WTC11 (cell line): Measurements from ENCODE around the gene CLN6. TPM values are rescaled to one million over a fixed set of nuclear protein-coding genes. Genes with fewer than 3 reads are reported as not detected.

Experiments used
- ATAC-seq: fragments of 200-7000 bp; cut with Tn5 transposase; 2 replicates; pipeline ENCODE4 v1.10.0; 2021; ENCODE audit warnings: mild to moderate bottlenecking, moderate library complexity
- CTCF ChIA-PET: fragments of 300-600 bp; sonication (Branson Sonifier 250); formaldehyde crosslinking; loops from one replicate; lab custom pipeline; 2021; ENCODE audit warnings: antibody characterized with exemption; lab: Charles Lee
- POLR2A ChIA-PET: fragments of 350-600 bp; sonication (Branson Sonifier 250); formaldehyde crosslinking; loops from one replicate; lab custom pipeline; 2021; ENCODE audit warnings: antibody characterized with exemption; lab: Charles Lee
- DNase-seq: peaks from one replicate; pipeline ENCODE4 v3.0.0; 2021; ENCODE audit warnings: low spot score
- H3K27ac Mint-ChIP-seq: 2 replicates; pipeline ENCODE4 v1.8.0; 2021; ENCODE audit warnings: mixed read lengths
- H3K27me3 Mint-ChIP-seq: 2 replicates; pipeline ENCODE4 v1.8.0; 2021; ENCODE audit warnings: low read depth, mild to moderate bottlenecking, moderate library complexity, mixed read lengths
- H3K36me3 Mint-ChIP-seq: 2 replicates; pipeline ENCODE4 v1.8.0; 2021; ENCODE audit warnings: mixed read lengths
- H3K4me1 Mint-ChIP-seq: 2 replicates; pipeline ENCODE4 v1.8.0; 2022; ENCODE audit warnings: mixed read lengths
- H3K4me3 Mint-ChIP-seq: 2 replicates; pipeline ENCODE4 v1.8.0; 2021; ENCODE audit warnings: mild to moderate bottlenecking, moderate library complexity, mixed read lengths
- H3K9me3 Mint-ChIP-seq: 2 replicates; pipeline ENCODE4 v1.8.0; 2021; ENCODE audit warnings: mixed read lengths
- CBFB ChIP-seq: sonication (generic); formaldehyde crosslinking; IDR thresholded peaks from 2 replicates; pipeline ENCODE4 v1.8.1; 2022; ENCODE audit warnings: mild to moderate bottlenecking, low read depth, missing genetic modification reagents
- CREM ChIP-seq: sonication (generic); formaldehyde crosslinking; IDR thresholded peaks from 2 replicates; pipeline ENCODE4 v1.8.1; 2022; ENCODE audit warnings: mild to moderate bottlenecking, missing genetic modification reagents, moderate library complexity
- FOXP1 ChIP-seq: sonication (generic); formaldehyde crosslinking; IDR thresholded peaks from 2 replicates; pipeline ENCODE4 v1.8.0; 2022; ENCODE audit warnings: missing genetic modification reagents, mild to moderate bottlenecking, moderate library complexity, borderline replicate concordance
- GABPB1 ChIP-seq: sonication (generic); formaldehyde crosslinking; IDR thresholded peaks from 2 replicates; pipeline ENCODE4 v1.8.1; 2023; ENCODE audit warnings: mild to moderate bottlenecking, missing genetic modification reagents
- GRHL2 ChIP-seq: fragments of 250-450 bp; sonication (Bioruptor Pico); IDR thresholded peaks from 2 replicates; pipeline ENCODE4 v1.8.0; 2022; ENCODE audit warnings: mild to moderate bottlenecking, moderate library complexity; ENCODE audit not compliant: insufficient replicate concordance, severe bottlenecking
- HMGA2 ChIP-seq: fragments of 250-450 bp; sonication (Bioruptor Pico); IDR thresholded peaks from 2 replicates; pipeline ENCODE4 v1.4.0; 2021; ENCODE audit warnings: mild to moderate bottlenecking, moderate library complexity
- IRF2 ChIP-seq: sonication (generic); formaldehyde crosslinking; IDR thresholded peaks from 2 replicates; pipeline ENCODE4 v1.8.0; 2022; ENCODE audit warnings: low read depth, missing genetic modification reagents, borderline replicate concordance
- JUN ChIP-seq: sonication (generic); formaldehyde crosslinking; IDR thresholded peaks from 2 replicates; pipeline ENCODE4 v1.8.0; 2023; ENCODE audit warnings: mild to moderate bottlenecking, missing genetic modification reagents
- KAT7 ChIP-seq: sonication (generic); formaldehyde crosslinking; IDR thresholded peaks from 2 replicates; pipeline ENCODE4 v1.8.1; 2023; ENCODE audit warnings: missing genetic modification reagents, mild to moderate bottlenecking, borderline replicate concordance
- MXD4 ChIP-seq: fragments of 250-450 bp; sonication (Bioruptor Pico); IDR thresholded peaks from 2 replicates; pipeline ENCODE4 v1.8.0; 2021; ENCODE audit warnings: mild to moderate bottlenecking, moderate library complexity, borderline replicate concordance
- MYBL2 ChIP-seq: sonication (generic); formaldehyde crosslinking; IDR thresholded peaks from 2 replicates; pipeline ENCODE4 v1.8.1; 2023; ENCODE audit warnings: mild to moderate bottlenecking, moderate library complexity, missing genetic modification reagents
- NFYB ChIP-seq: sonication (generic); formaldehyde crosslinking; conservative IDR thresholded peaks from 2 replicates; pipeline ENCODE4 v1.8.0; 2022; ENCODE audit warnings: low read depth, missing genetic modification reagents
- NR1H2 ChIP-seq: sonication (generic); formaldehyde crosslinking; IDR thresholded peaks from 2 replicates; pipeline ENCODE4 v1.9.0; 2021; ENCODE audit warnings: mild to moderate bottlenecking, moderate library complexity, missing genetic modification reagents
- NR3C1 ChIP-seq: sonication (generic); formaldehyde crosslinking; conservative IDR thresholded peaks from 2 replicates; pipeline ENCODE4 v1.8.1; 2023; ENCODE audit warnings: low read depth, mild to moderate bottlenecking, missing genetic modification reagents
- RELA ChIP-seq: sonication (generic); formaldehyde crosslinking; IDR thresholded peaks from 2 replicates; pipeline ENCODE4 v1.8.1; 2022; ENCODE audit warnings: missing genetic modification reagents, mild to moderate bottlenecking, borderline replicate concordance
- SOX15 ChIP-seq: fragments of 250-450 bp; sonication (Bioruptor Pico); IDR thresholded peaks from 2 replicates; pipeline ENCODE4 v1.9.0; 2021; ENCODE audit warnings: mild to moderate bottlenecking
- SP1 ChIP-seq: sonication (generic); formaldehyde crosslinking; conservative IDR thresholded peaks from 2 replicates; pipeline ENCODE4 v1.8.1; 2022; ENCODE audit warnings: missing genetic modification reagents
- TCF7 ChIP-seq: sonication (generic); formaldehyde crosslinking; IDR thresholded peaks from 2 replicates; pipeline ENCODE4 v1.8.0; 2022; ENCODE audit warnings: mild to moderate bottlenecking, low read depth, missing genetic modification reagents, moderate library complexity
- TEAD4 ChIP-seq: sonication (generic); formaldehyde crosslinking; IDR thresholded peaks from 2 replicates; pipeline ENCODE4 v1.8.0; 2022; ENCODE audit warnings: mild to moderate bottlenecking, missing genetic modification reagents
- TP53 ChIP-seq: sonication (generic); formaldehyde crosslinking; IDR thresholded peaks from 2 replicates; pipeline ENCODE4 v1.8.1; 2023; ENCODE audit warnings: mild to moderate bottlenecking, missing genetic modification reagents
- ZNF263 ChIP-seq: sonication (generic); formaldehyde crosslinking; IDR thresholded peaks from 2 replicates; pipeline ENCODE4 v1.8.1; 2022; ENCODE audit warnings: low read depth, mild to moderate bottlenecking, moderate library complexity, missing genetic modification reagents
- total RNA-seq: library from RNA; stranded (reverse); gene quantifications from 3 replicates; pipeline ENCODE4 v1.2.3, GENCODE V29; 2021
- TF ChIP-seq, protein P1 (sequence below): sonication (generic); formaldehyde crosslinking; IDR thresholded peaks from 2 replicates; pipeline ENCODE4 v1.8.0; 2023; ENCODE audit warnings: mild to moderate bottlenecking, missing genetic modification reagents
- TF ChIP-seq, protein P2 (sequence below): sonication (generic); formaldehyde crosslinking; IDR thresholded peaks from 2 replicates; pipeline ENCODE4 v1.8.1; 2023; ENCODE audit warnings: mild to moderate bottlenecking, missing genetic modification reagents, moderate library complexity
- TF ChIP-seq, protein P3 (sequence below): sonication (generic); formaldehyde crosslinking; IDR thresholded peaks from 2 replicates; pipeline ENCODE4 v1.8.1; 2022; ENCODE audit warnings: mild to moderate bottlenecking, missing genetic modification reagents, moderate library complexity, borderline replicate concordance
- TF ChIP-seq, protein P4 (sequence below): sonication (generic); formaldehyde crosslinking; IDR thresholded peaks from 2 replicates; pipeline ENCODE4 v1.8.0; 2022; ENCODE audit warnings: mild to moderate bottlenecking, missing genetic modification reagents

CLN6 gene
- total RNA-seq, 1 experiment from 2014 or later, result 50.2 TPM

DNA sequence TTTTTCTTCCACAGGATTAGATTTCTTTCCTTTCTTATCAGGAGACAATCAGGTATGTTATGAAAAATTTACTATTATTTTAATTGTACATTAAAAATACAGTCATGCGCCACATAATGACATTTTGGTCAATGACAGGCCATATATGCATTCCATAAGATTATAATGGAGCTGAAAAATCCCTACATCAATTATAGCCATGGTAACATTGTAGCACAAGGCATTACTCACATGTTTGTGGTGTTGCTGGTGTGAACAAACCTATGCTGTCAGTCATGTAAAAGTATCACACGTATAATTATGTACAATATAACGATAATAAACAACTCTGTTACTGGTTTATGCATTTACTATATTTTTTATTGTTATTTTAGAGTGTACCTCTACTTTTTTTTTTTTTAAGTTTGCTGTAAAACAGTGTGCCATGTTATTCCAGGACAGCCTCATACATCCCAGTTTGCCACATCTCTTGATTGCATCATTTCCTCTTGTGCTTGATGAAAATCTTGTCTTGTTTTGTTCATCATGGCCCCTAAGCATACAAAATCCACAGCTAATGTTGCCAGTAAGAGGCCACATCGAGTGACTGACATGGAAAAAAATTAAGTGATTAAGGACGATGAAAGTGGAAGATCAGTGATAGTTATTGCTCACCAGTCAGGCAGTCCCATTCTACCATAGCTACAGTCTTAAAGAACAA is 45.8 kb downstream of the CLN6 start (continued):
- TF ChIP-seq, protein P1, sequence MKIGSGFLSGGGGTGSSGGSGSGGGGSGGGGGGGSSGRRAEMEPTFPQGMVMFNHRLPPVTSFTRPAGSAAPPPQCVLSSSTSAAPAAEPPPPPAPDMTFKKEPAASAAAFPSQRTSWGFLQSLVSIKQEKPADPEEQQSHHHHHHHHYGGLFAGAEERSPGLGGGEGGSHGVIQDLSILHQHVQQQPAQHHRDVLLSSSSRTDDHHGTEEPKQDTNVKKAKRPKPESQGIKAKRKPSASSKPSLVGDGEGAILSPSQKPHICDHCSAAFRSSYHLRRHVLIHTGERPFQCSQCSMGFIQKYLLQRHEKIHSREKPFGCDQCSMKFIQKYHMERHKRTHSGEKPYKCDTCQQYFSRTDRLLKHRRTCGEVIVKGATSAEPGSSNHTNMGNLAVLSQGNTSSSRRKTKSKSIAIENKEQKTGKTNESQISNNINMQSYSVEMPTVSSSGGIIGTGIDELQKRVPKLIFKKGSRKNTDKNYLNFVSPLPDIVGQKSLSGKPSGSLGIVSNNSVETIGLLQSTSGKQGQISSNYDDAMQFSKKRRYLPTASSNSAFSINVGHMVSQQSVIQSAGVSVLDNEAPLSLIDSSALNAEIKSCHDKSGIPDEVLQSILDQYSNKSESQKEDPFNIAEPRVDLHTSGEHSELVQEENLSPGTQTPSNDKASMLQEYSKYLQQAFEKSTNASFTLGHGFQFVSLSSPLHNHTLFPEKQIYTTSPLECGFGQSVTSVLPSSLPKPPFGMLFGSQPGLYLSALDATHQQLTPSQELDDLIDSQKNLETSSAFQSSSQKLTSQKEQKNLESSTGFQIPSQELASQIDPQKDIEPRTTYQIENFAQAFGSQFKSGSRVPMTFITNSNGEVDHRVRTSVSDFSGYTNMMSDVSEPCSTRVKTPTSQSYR, result no peak
- TF ChIP-seq FOXP1, result no peak
- TF ChIP-seq JUN (CRISPR knock-in tag), result no peak
- no peak for TF ChIP-seq SOX15 (CRISPR knock-in tag)
- no peak for TF ChIP-seq TP53 (CRISPR knock-in tag)
- TF ChIP-seq NR1H2 (CRISPR knock-in tag), result no peak
- no peak for TF ChIP-seq CREM (CRISPR knock-in tag)

DNA sequence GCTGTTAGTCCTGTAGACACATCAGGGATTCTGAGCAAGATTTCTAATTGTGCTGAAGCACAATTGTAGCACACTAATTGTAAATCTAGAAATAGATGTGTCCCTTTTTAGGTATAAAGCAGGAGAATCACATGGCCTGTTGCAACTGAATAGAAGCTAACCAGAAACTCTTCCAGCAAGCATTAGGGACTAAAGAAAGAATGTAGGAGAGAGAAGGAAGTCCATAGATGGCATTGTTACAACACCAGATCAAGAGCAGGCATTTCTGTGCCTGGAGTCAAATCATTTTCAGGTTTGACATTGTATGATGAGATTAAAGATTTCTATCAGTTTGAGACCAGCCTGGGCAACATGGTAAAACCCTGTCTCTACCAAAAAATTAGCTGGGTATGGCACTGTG is 51.8 kb downstream of the CLN6 start:
- no peaks in the 10 kb centered on the region for H3K27me3 Mint-ChIP-seq
- ATAC-seq (no peak), DNase-seq (no peak)
- TF ChIP-seq GABPB1 (CRISPR knock-in tag) (no peak), MXD4 (CRISPR knock-in tag) (no peak), HMGA2 (CRISPR knock-in tag) (no peak), TEAD4 (no peak), IRF2 (CRISPR knock-in tag) (no peak), TCF7 (CRISPR knock-in tag) (no peak), CBFB (no peak), SP1 (no peak), RELA (CRISPR knock-in tag) (no peak)
- TF ChIP-seq, protein P2, sequence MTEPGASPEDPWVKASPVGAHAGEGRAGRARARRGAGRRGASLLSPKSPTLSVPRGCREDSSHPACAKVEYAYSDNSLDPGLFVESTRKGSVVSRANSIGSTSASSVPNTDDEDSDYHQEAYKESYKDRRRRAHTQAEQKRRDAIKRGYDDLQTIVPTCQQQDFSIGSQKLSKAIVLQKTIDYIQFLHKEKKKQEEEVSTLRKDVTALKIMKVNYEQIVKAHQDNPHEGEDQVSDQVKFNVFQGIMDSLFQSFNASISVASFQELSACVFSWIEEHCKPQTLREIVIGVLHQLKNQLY (CRISPR knock-in tag), result no peak
- no peaks in the 10 kb centered on the region for H3K9me3 Mint-ChIP-seq
- ChIA-PET POLR2A (no interaction called here), CTCF (interaction anchor here (1.3 kb wide), 1 partner anchor 314 kb away, joined by 3 read pairs; no protein-coding TSS in a partner anchor)
- H3K4me3 Mint-ChIP-seq, result no peak overlapping the region
- H3K36me3 Mint-ChIP-seq, result peaks cover 27% of the 10 kb centered on the region
- H3K4me1 Mint-ChIP-seq, result no peaks in the 10 kb centered on the region
- peak overlapping the region; percentile 50; the same call in 1 of the 2 replicates for H3K27ac Mint-ChIP-seq

DNA sequence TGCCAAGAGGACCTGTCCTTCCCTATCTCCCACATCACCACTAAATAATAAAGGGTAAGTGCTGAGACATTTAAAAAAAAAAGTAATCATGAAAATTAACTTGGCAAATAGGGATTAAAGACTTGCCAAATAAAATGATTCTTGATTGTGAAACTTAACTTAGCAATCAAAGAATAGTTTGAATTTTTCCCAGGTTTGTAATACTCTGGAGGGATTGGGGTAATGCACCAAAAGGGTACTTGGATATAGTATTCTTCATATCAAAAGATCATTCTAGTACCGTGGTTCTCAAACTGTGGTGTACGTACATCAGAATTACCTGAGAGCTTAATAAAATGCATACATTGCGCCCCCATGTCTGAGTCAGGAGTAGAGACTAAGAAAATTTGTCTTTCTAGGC is 52.9 kb downstream of the CLN6 start:
- 0 out of 2 replicates have a peak, but pooled peaks cover 4% of the 10 kb centered on the region for H3K9me3 Mint-ChIP-seq
- POLR2A ChIA-PET, result interaction anchor here (0.6 kb wide), 1 partner anchor 332 kb away, joined by 3 read pairs; no protein-coding TSS in a partner anchor
- ATAC-seq (no peak), DNase-seq (no peak)
- peaks cover 28% of the 10 kb centered on the region for H3K36me3 Mint-ChIP-seq
- H3K27me3 Mint-ChIP-seq, result no peaks in the 10 kb centered on the region
- H3K4me3 Mint-ChIP-seq, result no peak overlapping the region
- H3K4me1 Mint-ChIP-seq, result no peaks in the 10 kb centered on the region
- CTCF ChIA-PET, result interaction anchor here (0.6 to 0.7 kb wide), 2 partner anchors 22 to 336 kb away, joined by 3 to 4 read pairs; no protein-coding TSS in a partner anchor
- H3K27ac Mint-ChIP-seq, result no peak overlapping the region
- TF ChIP-seq GRHL2 (CRISPR knock-in tag) (no peak), RELA (CRISPR knock-in tag) (no peak), MYBL2 (CRISPR knock-in tag) (no peak), NFYB (CRISPR knock-in tag) (no peak), SP1 (no peak), CREM (CRISPR knock-in tag) (no peak), KAT7 (no peak), NR3C1 (CRISPR knock-in tag) (no peak), ZNF263 (CRISPR knock-in tag) (no peak)
- TF ChIP-seq, protein P3, sequence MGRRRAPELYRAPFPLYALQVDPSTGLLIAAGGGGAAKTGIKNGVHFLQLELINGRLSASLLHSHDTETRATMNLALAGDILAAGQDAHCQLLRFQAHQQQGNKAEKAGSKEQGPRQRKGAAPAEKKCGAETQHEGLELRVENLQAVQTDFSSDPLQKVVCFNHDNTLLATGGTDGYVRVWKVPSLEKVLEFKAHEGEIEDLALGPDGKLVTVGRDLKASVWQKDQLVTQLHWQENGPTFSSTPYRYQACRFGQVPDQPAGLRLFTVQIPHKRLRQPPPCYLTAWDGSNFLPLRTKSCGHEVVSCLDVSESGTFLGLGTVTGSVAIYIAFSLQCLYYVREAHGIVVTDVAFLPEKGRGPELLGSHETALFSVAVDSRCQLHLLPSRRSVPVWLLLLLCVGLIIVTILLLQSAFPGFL (CRISPR knock-in tag), result no peak
- TF ChIP-seq, protein P4, sequence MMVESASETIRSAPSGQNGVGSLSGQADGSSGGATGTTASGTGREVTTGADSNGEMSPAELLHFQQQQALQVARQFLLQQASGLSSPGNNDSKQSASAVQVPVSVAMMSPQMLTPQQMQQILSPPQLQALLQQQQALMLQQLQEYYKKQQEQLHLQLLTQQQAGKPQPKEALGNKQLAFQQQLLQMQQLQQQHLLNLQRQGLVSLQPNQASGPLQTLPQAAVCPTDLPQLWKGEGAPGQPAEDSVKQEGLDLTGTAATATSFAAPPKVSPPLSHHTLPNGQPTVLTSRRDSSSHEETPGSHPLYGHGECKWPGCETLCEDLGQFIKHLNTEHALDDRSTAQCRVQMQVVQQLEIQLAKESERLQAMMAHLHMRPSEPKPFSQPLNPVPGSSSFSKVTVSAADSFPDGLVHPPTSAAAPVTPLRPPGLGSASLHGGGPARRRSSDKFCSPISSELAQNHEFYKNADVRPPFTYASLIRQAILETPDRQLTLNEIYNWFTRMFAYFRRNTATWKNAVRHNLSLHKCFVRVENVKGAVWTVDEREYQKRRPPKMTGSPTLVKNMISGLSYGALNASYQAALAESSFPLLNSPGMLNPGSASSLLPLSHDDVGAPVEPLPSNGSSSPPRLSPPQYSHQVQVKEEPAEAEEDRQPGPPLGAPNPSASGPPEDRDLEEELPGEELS (CRISPR knock-in tag), result no peak
- TF ChIP-seq, protein P1, result no peak
